BE2C (cell line): ENCODE results near the gene NISCH.
A peak's percentile ranks its signal among the peaks of the same experiment; 100 is the strongest.

Source experiments
- DNase-seq: peaks from one replicate; pipeline ENCODE4 v3.0.0-alpha.2; 2020
- H3K27me3 ChIP-seq: fragments of 250-450 bp; sonication (Bioruptor Pico); 2 replicates; pipeline ENCODE4 v1.5.1; 2020; ENCODE audit warnings: mild to moderate bottlenecking
- H3K36me3 ChIP-seq: fragments of 250-450 bp; sonication (Bioruptor Pico); 2 replicates; pipeline ENCODE4 v1.5.1; 2020; ENCODE audit warnings: mild to moderate bottlenecking
- H3K4me1 ChIP-seq: fragments of 250-450 bp; sonication (Bioruptor Pico); 2 replicates; pipeline ENCODE4 v1.5.1; 2020
- H3K4me3 ChIP-seq: 2 replicates; pipeline ENCODE4 v1.5.1; 2011; ENCODE audit warnings: low read depth, low read length
- H3K9me3 ChIP-seq: fragments of 250-450 bp; sonication (Bioruptor Pico); 2 replicates; pipeline ENCODE4 v1.5.1; 2020
- TF ChIP-seq, protein P1 (sequence below): IDR thresholded peaks from 2 replicates; pipeline ENCODE4 v1.5.1; 2012; ENCODE audit warnings: mild to moderate bottlenecking, low read depth, low read length

NISCH gene

DNA sequence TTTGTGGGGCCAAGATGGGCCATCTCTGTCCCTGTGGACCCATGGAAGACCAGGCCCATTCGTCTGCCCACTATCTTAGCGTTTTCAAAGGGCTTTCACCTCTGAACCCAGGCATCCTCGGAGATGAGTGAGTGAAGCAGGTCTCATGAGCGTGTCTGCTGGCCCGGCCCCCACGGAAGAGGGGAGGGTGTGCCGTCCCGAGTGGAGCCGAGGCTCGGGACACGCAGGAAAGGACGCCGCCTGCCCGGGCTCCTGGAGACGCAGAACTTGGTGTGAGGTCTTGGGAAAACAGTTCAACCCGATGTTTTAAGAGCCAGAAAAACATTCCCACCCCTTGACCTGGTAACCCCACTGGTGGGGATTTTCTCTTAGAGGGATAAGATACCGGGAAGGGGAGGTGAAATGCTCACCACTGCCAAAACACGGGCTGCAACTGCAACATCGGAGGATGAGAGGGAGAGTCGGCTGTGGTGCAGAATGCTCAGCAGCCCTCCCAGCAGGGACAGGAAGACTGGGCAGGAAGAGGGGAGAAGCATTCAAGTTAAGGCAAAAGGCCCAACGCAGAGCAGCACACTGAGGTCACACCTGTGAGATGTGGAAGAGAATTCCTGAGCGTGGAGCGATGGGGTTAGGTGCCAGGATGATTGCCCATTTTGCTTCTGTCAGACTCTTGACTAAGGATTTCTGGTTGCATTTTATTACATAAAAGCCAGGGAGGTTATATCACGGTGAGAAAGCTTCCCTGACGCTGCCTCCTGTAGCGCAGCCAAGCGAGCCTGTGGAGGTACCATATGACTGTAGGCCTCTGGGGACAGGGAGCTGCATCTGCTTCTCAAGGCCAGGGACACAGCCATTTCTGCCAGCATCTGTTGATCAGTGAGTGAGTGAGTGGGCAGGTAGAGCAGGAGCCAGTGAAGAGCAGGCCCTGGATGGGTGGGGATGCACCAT is 25.6 kb downstream of the NISCH start:
- Histone ChIP-seq H3K4me3 (no peak overlapping the region), H3K9me3 (no peaks in the 10 kb centered on the region), H3K27me3 (no peaks in the 10 kb centered on the region), H3K4me1 (peaks cover 9% of the 10 kb centered on the region), H3K36me3 (peaks cover 32% of the 10 kb centered on the region)
- TF ChIP-seq, protein P1, sequence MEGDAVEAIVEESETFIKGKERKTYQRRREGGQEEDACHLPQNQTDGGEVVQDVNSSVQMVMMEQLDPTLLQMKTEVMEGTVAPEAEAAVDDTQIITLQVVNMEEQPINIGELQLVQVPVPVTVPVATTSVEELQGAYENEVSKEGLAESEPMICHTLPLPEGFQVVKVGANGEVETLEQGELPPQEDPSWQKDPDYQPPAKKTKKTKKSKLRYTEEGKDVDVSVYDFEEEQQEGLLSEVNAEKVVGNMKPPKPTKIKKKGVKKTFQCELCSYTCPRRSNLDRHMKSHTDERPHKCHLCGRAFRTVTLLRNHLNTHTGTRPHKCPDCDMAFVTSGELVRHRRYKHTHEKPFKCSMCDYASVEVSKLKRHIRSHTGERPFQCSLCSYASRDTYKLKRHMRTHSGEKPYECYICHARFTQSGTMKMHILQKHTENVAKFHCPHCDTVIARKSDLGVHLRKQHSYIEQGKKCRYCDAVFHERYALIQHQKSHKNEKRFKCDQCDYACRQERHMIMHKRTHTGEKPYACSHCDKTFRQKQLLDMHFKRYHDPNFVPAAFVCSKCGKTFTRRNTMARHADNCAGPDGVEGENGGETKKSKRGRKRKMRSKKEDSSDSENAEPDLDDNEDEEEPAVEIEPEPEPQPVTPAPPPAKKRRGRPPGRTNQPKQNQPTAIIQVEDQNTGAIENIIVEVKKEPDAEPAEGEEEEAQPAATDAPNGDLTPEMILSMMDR: no peak
- peak; percentile 70 for DNase-seq

DNA sequence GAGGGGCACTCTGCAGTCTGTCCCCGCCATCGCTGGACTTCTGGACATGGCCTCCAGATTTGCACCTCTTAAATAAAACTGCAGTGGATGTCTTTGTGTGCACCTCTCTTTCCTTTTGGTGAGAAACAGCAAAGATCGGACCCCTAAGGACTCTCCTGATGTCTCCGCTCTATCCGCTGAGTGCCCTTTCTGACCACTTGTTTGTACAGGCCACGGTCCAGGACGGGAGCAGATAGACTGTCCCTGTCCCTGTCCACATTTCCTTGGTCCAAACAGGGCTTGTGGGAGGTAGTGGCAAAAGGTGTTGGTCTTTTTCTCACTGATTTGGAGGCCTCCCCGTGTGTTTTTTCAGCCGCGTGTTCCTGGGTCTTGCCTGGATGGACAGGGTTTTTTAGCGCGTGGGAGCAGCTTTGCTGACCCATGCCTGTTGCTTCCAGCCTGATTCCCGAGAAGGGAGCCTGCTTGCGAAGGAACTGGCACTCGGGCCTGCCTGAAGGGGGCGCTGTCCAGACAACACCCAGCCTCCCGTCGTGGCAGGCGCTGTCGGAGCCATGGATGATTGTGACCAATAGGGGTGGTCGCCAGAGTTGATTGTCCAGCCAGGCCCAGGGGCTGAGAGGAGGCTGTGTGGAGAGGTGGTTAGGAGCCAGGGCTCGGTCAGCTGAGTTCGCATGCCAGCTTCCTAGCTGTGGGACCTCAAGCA is 26.6 kb downstream of the NISCH start:
- H3K4me3 ChIP-seq: no peak overlapping the region
- no peaks in the 10 kb centered on the region for H3K9me3 ChIP-seq
- H3K4me1 ChIP-seq: peaks cover 9% of the 10 kb centered on the region
- H3K36me3 ChIP-seq: peaks cover 25% of the 10 kb centered on the region
- TF ChIP-seq, protein P1: peak; percentile 31; the same call in 1 of the 2 replicates
- DNase-seq: peak; percentile 30
- H3K27me3 ChIP-seq: no peaks in the 10 kb centered on the region

DNA sequence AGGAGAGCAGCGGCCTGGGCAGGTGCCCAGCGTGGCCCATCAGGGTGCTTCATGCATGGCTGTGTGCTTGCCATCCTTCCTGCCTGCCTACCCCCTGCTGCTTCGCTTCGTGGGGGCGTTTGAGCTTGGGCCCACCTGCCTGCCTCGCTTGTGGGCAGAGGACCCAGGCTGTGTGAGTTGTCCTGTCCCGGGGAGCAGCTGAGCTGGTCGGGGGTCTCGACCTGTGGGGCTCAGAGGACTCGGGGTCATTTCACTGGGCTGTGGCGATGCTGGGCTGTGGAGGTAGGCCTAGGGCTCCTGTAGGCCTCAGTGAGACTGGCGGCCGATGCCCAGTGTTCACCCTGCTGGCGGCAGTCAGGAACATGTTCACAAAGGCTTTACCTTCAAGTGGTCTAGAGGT is 27.7 kb downstream of the NISCH start:
- TF ChIP-seq, protein P1: no peak
- Histone ChIP-seq H3K4me3 (no peak overlapping the region), H3K9me3 (no peaks in the 10 kb centered on the region), H3K27me3 (no peaks in the 10 kb centered on the region), H3K4me1 (peaks cover 9% of the 10 kb centered on the region), H3K36me3 (peaks cover 21% of the 10 kb centered on the region)
- no peak for DNase-seq

GRCh38 chr3:52483577-52484381 is 28.4 kb downstream of the NISCH start:
- H3K4me3 ChIP-seq: no peak overlapping the region
- H3K27me3 ChIP-seq: no peaks in the 10 kb centered on the region
- H3K9me3 ChIP-seq: no peaks in the 10 kb centered on the region
- TF ChIP-seq, protein P1: no peak
- peaks cover 9% of the 10 kb centered on the region for H3K4me1 ChIP-seq
- peaks cover 22% of the 10 kb centered on the region for H3K36me3 ChIP-seq
- no peak for DNase-seq

DNA sequence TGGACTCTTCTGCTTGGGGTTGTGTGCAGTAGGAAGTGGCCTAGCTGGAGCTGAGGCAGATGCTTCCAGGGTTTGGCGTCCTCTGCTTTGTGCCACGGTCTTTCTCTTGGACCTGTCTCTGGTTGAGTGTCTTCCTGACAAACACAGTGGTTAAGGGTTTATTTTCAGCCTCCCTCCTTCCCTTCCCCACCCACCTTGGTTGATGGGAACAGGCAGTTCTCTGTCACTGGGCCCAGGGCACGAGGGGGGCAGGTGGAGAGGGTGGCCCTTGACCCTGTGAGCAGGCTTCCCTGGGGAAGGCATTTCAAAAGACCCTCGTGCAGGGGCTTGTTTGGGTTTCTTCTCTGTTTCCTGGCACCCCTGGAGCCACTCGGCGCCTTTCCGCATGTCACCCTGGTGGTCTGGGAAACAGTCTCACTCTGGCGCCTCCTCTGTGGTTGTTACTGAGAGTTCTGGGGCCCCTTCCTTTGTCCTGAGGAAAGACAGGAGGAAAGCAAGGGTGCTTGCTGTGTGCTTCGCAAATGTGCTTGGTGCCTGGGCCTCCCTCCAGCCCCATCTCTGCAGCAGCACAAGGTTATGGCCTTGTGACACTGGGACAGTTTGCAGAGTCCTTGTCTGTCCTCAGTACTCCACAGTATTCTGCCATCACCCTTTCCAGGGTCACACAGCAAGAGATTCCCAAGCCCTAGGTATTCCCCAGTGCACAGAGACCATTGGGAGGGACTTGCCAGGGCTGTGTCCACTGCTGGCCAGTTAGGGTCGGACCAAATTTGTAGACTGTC is 29.5 kb downstream of the NISCH start:
- Histone ChIP-seq H3K36me3 (peaks cover 18% of the 10 kb centered on the region), H3K4me1 (peaks cover 9% of the 10 kb centered on the region), H3K9me3 (no peaks in the 10 kb centered on the region), H3K27me3 (no peaks in the 10 kb centered on the region), H3K4me3 (no peak overlapping the region)
- TF ChIP-seq, protein P1: no peak
- DNase-seq: no peak
